ENCODE measurements around the gene PPP2R3A. TPM values are rescaled to one million over a fixed set of nuclear protein-coding genes. Genes with fewer than 3 reads are reported as not detected.

PPP2R3A gene
- total and polyA plus RNA-seq, 9 of the 15 experiments (the other 6 are each of a cell fraction or from before 2014, with no cell fraction given): 0.10 to 0.50 (median 0.24) TPM

GRCh38 chr3:135950941-135951340, 14.6 kb upstream of the PPP2R3A start:
- 0% methylated on average over 2 of the region's 2 CpGs for WGBS (ENCODE audit: insufficient coverage, low coverage, missing lambda C conversion rate)
- no peak overlapping the region for H2AFZ ChIP-seq (ENCODE audit: low read depth, low read length)
- no peak overlapping the region for H3K4me3 ChIP-seq
- FAIRE-seq (no peak), DNase-seq (ENCODE audit: extremely low read depth in 1 of 4, low spot score in 3 of 4) (no peak), ATAC-seq (no peak)
- intact Hi-C loops (cut with micrococcal nuclease) (no loop called here), in situ Hi-C loops (cut with MboI) (no loop called here)
- H3K27me3 ChIP-seq (ENCODE audit: control insufficient read depth in 2 of 2, insufficient read depth in 2 of 2, low read length in 2 of 2): no peaks in the 10 kb centered on the region; a peak in 1 of 5 replicates
- no peaks in the 10 kb centered on the region for H3K79me2 ChIP-seq (ENCODE audit: control insufficient read depth, insufficient read depth, low read length)
- no peaks in the 10 kb centered on the region for H4K20me1 ChIP-seq (replicated peaks; ENCODE audit: control insufficient read depth, insufficient read depth, low read length)
- POLR2A ChIA-PET: no interaction called here
- H3K9me1 ChIP-seq (ENCODE audit: control insufficient read depth, insufficient read depth, low read length): no peaks in the 10 kb centered on the region
- BruUV-seq (replicated peaks): no TSS peak
- TF ChIP-seq SRSF7 (optimal IDR thresholded peaks at IDR 0.05; ENCODE audit: low read depth, low read length) (no peak), BHLHE40 (IDR thresholded peaks at IDR 0.05; ENCODE audit: low read length) (no peak), CHD4 (IDR thresholded peaks at IDR 0.05; ENCODE audit: insufficient read depth, insufficient replicate concordance, low read depth, low read length, poor library complexity, severe bottlenecking) (no peak), NCOA4 (IDR thresholded peaks at IDR 0.05; ENCODE audit: partially characterized antibody) (no peak), ZNF311 (CRISPR knock-in tag; IDR thresholded peaks at IDR 0.05) (no peak), GABPA (tag; conservative IDR thresholded peaks at IDR 0.05; ENCODE audit: low read depth) (no peak), ZNF184 (CRISPR knock-in tag; IDR thresholded peaks at IDR 0.05) (no peak), ZNF140 (CRISPR knock-in tag; IDR thresholded peaks at IDR 0.05) (no peak), VEZF1 (CRISPR knock-in tag; IDR thresholded peaks at IDR 0.05) (no peak)
- H3K36me3 ChIP-seq (ENCODE audit: control insufficient read depth, insufficient read depth, low read length): no peaks in the 10 kb centered on the region
- H3K4me1 ChIP-seq (replicated peaks in 1 of 2; ENCODE audit: control insufficient read depth in 2 of 2, insufficient read depth in 2 of 2, low read length in 2 of 2): no peaks in the 10 kb centered on the region
- no peaks in the 10 kb centered on the region for H3K9me3 ChIP-seq (replicated peaks; ENCODE audit: control insufficient read depth, insufficient read depth, low read depth, low read length)
- no peak overlapping the region for H3K4me2 ChIP-seq (ENCODE audit: insufficient read depth, low read length)
- no peak overlapping the region for H3K9ac ChIP-seq (ENCODE audit: insufficient read depth in 1 of 2, low read depth in 2 of 2, low read length in 2 of 2)
- CTCF ChIA-PET (ENCODE audit: low intra/inter-chr PET ratio): no interaction called here
- no peak overlapping the region for H3K27ac ChIP-seq (ENCODE audit: extremely low read depth, low read depth, low read length)

Data from K562 (cell line).